Gastroesophageal sphincter (tissue), 3 donors: ENCODE results near the gene PCDHB14.

Experiments
- POLR2A ChIP-seq, 2 donors: fragments of 450-650 bp; IDR thresholded peaks; one replicate each; pipeline ENCODE4 v1.6.1; 2017; ENCODE audit warnings: antibody characterized with exemption in 2 of 2, mild to moderate bottlenecking in 2 of 2, moderate library complexity in 1 of 2
- POLR2AphosphoS5 ChIP-seq: sonication (generic); formaldehyde crosslinking; IDR thresholded peaks from one replicate; pipeline ENCODE4 v1.6.1; 2017; ENCODE audit warnings: antibody characterized with exemption
- TF ChIP-seq, protein P1 (sequence below), 4 experiments: fragments of 200-600 bp in 2 of 4; fragments of 450-650 bp in 2 of 4; sonication (generic) in 1 of 4; IDR thresholded peaks; one replicate each; pipeline ENCODE4 v1.5.1; 2017 to 2019; ENCODE audit warnings: antibody characterized with exemption in 4 of 4, mild to moderate bottlenecking in 2 of 4, moderate library complexity in 2 of 4

GRCh38 chr5:141192110-141192725 lies 30.9 kb upstream of the PCDHB14 start, which contains the start of gene PCDHB10:
- TF ChIP-seq POLR2A (IDR thresholded peaks at IDR 0.05) = no peak
- TF ChIP-seq, protein P1, sequence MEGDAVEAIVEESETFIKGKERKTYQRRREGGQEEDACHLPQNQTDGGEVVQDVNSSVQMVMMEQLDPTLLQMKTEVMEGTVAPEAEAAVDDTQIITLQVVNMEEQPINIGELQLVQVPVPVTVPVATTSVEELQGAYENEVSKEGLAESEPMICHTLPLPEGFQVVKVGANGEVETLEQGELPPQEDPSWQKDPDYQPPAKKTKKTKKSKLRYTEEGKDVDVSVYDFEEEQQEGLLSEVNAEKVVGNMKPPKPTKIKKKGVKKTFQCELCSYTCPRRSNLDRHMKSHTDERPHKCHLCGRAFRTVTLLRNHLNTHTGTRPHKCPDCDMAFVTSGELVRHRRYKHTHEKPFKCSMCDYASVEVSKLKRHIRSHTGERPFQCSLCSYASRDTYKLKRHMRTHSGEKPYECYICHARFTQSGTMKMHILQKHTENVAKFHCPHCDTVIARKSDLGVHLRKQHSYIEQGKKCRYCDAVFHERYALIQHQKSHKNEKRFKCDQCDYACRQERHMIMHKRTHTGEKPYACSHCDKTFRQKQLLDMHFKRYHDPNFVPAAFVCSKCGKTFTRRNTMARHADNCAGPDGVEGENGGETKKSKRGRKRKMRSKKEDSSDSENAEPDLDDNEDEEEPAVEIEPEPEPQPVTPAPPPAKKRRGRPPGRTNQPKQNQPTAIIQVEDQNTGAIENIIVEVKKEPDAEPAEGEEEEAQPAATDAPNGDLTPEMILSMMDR (IDR thresholded peaks at IDR 0.05) = peak in 2 of 4 experiments; percentile 25 to 46
- no peak for TF ChIP-seq POLR2AphosphoS5
